Immature natural killer cell (primary cell): ENCODE measurements around the gene BFSP1. TPM values are rescaled to one million over a fixed set of nuclear protein-coding genes. Genes with fewer than 3 reads are reported as not detected.

Source experiments
- DNase-seq, 3 donors: peaks; one replicate each; pipeline ENCODE4 v3.0.0; 2022; ENCODE audit warnings: mixed read lengths in 1 of 3
- H3K27ac Mint-ChIP-seq, 6 donors: one replicate each; pipeline ENCODE4 v1.8.0; 2020; ENCODE audit warnings: mixed read lengths in 6 of 6, mild to moderate bottlenecking in 5 of 6, inconsistent platforms in 4 of 6, moderate library complexity in 3 of 6
- H3K27me3 Mint-ChIP-seq, 3 donors: one replicate each; pipeline ENCODE4 v1.8.0; 2020 to 2021; ENCODE audit warnings: low read depth in 3 of 3, mild to moderate bottlenecking in 3 of 3, mixed read lengths in 3 of 3, moderate library complexity in 3 of 3, inconsistent platforms in 1 of 3
- H3K36me3 Mint-ChIP-seq, 3 donors: one replicate each; pipeline ENCODE4 v1.8.0; 2020; ENCODE audit warnings: mixed read lengths in 3 of 3, inconsistent platforms in 2 of 3, mild to moderate bottlenecking in 2 of 3
- H3K4me1 Mint-ChIP-seq, 2 donors: one replicate each; pipeline ENCODE4 v1.8.0; 2020; ENCODE audit warnings: inconsistent platforms in 2 of 2, mild to moderate bottlenecking in 2 of 2, mixed read lengths in 2 of 2, moderate library complexity in 1 of 2
- H3K4me3 Mint-ChIP-seq, 5 donors: one replicate each; pipeline ENCODE4 v1.8.0; 2020; ENCODE audit warnings: mild to moderate bottlenecking in 5 of 5, mixed read lengths in 5 of 5, inconsistent platforms in 3 of 5, moderate library complexity in 3 of 5
- H3K9me3 Mint-ChIP-seq, 6 donors: one replicate each; pipeline ENCODE4 v1.8.0; 2020; ENCODE audit warnings: mild to moderate bottlenecking in 6 of 6, mixed read lengths in 6 of 6, inconsistent platforms in 4 of 6, moderate library complexity in 3 of 6
- polyA plus RNA-seq, 3 donors: library from polyadenylated mRNA; unstranded; fragments of 300-500 nt; fragmentation: Illumina TruSeq; gene quantifications; one replicate each; pipeline ENCODE4 v1.2.3, GENCODE V29; 2021

The BFSP1 gene
- 1 to 10 TPM; 4.8 to 6.6 (median 5.8) TPM for polyA plus RNA-seq

DNA sequence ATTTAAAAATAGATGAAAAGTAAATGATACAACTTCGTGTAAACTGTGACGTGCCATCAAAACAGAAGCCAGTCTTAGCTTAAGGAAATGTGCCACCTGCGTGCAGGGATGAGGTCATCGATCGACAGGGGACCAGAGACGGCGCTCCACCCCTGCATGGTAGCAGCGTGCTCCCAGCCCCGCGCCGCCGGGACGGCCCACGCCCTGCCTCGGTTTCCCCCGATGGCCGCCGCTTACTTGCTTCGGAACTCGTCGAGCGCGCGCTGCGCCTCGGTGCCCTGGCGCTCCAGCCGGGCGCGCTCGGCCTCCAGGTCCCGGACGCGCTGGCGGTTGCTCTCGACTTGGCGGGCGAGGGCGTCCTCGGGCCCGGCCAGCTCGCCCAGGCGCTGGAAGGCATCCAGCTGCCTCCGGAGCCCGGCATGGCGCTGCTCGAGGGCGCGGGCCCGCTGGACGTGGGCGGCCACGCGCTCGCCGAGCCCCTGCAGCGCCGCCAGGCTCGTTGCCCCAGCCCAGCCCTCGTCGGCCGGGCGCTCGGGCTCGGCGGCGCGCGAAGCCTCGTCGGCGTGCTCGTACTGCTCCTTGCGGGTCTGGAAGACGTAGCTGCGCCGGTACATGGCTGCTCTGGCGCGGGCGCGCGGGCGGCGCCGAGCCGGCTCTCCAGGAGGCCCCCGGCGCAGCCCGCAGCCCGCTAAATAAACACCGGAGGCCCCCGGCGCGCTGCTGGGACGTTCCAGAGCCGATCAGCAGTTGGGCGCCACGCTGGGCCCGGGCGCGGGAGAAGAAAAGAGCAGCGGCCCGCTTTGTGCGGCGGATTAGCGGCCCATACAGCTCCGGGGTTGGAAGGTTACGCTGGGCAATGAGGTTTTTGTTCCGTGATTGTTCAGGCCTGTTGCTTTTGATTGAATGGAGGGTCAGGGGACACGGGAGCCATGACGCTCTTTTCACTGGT, at the start of gene BFSP1:
TSS of gene BFSP1 (minus strand) at position 664 of the 949 bp plus-strand sequence. CDS start at position 614, 50 bp downstream.
- Mint-ChIP-seq H3K27me3 (peaks cover 2 to 8% (median 4%) of the 10 kb centered on the region in 3 donors), H3K36me3 (no peaks in the 10 kb centered on the region), H3K9me3 (no peaks in the 10 kb centered on the region), H3K4me1 (peaks cover 34 to 40% of the 10 kb centered on the region in 2 donors), H3K27ac (peak within 1 kb of the TSS; percentile 74 to 97 (median 90)), H3K4me3 (peak within 1 kb of the TSS; percentile 91 to 99 (median 95))
- DNase-seq, result peak; percentile 43 to 68 (median 58)

DNA sequence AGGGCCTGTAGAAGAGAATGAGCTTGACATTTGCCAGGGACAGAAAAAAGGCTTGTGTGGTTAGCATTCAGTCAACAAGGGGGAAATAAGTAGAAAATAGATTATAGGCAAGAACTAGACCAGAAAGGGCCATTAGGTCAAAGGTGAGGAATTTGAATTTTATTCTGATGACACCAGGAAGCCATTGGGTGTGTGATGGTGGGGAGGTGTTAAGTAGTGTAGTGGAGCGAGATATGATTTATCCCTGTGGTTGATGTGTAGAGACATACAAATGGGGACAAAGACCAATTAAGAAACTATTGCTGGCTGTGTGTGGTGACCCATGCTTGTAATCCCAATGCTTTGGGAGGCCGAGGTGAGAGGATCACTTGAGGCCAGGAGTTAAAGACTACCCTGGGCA, 49.7 kb upstream of the BFSP1 start:
- Mint-ChIP-seq H3K36me3 (no peaks in the 10 kb centered on the region), H3K27ac (peak overlapping the region; percentile 75 to 87 (median 82)), H3K4me1 (peaks cover 31 to 56% of the 10 kb centered on the region in 2 donors), H3K4me3 (peak overlapping the region; percentile 36 to 60 (median 58)), H3K9me3 (no peaks in the 10 kb centered on the region), H3K27me3 (peaks cover 0 to 5% (median 2%) of the 10 kb centered on the region in 3 donors)
- DNase-seq, result peak; percentile 49 to 61 (median 53)

DNA sequence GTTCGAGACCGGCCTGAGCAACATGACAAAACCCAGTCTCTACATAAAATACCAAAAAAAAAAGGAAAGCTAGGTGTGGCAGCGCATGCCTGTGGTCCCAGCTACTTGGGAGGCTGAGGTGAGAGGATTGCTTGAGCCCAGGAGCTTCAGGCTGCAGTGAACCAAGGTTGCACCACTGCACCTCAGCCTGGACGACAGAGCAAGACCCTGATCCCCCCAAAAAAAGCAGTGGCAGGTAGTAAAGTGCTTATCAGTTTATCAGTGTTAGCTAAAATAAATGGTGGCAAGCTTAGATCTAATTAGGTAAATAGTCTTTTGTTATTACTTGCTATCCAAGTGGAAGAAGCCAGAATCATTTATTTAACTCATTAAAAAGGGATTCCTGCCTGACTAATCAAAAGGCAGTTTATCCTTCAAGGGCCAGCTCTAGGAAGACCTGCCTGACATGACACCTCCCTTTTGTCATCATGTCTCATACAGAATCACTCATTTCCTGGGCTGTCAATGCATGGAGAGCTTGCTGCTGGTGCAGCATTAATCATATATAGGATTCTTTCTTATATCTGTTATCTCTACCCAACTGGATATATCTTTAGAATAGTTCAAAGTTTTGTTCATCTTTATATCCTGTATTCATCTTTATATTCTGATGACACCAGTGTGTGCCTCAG, 48.3 kb upstream of the BFSP1 start:
- Mint-ChIP-seq H3K4me3 (peak overlapping the region in 2 of 5 donors; percentile 4 to 6), H3K4me1 (peaks cover 33 to 57% of the 10 kb centered on the region in 2 donors), H3K36me3 (no peaks in the 10 kb centered on the region), H3K9me3 (no peaks in the 10 kb centered on the region), H3K27me3 (peaks cover 0 to 5% (median 2%) of the 10 kb centered on the region in 3 donors), H3K27ac (peak overlapping the region in 4 of 6 donors; percentile 68 to 79 (median 70))
- no peak for DNase-seq

- H3K27ac Mint-ChIP-seq, result peak overlapping the region in 1 of 6 donors; percentile 40
- peaks cover 41 to 64% of the 10 kb centered on the region in 2 donors for H3K4me1 Mint-ChIP-seq
- no peaks in the 10 kb centered on the region for H3K9me3 Mint-ChIP-seq
Observed at GRCh38 chr20:17576215-17576614, 45.0 kb upstream of the BFSP1 start.

DNA sequence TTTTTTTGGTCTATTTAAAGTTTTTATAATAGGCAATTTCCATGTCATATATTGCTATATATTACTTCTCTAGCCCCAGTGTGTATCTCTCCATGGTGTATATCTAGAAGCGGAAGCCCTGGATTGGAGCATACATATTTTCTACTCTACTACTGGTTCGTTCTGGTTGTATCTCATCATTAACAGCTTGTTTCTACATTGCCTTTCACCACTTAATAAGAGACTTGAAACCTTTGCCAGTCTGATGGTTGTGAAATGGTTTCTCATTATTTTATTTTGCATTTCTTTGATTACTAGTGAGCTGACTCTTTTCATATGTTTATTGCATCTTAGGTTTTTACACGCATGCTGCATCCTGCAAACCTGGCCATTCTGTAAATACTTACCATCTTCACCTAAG, 42.3 kb upstream of the BFSP1 start:
- Mint-ChIP-seq H3K4me3 (peak overlapping the region in 1 of 5 donors; percentile 7), H3K36me3 (no peaks in the 10 kb centered on the region), H3K9me3 (no peaks in the 10 kb centered on the region), H3K27me3 (peaks cover 5 to 15% (median 8%) of the 10 kb centered on the region in 3 donors), H3K4me1 (peaks cover 32 to 52% of the 10 kb centered on the region in 2 donors), H3K27ac (peak overlapping the region in 2 of 6 donors; percentile 6 to 63)
- no peak for DNase-seq

More at GRCh38 chr20:17576215-17576614, 45.0 kb upstream of the BFSP1 start:
- Mint-ChIP-seq H3K36me3 (no peaks in the 10 kb centered on the region), H3K27me3 (peaks cover 0 to 3% (median 2%) of the 10 kb centered on the region in 3 donors), H3K4me3 (no peak overlapping the region)
- no peak for DNase-seq

GRCh38 chr20:17572034-17572638, 41.0 kb upstream of the BFSP1 start:
- Mint-ChIP-seq H3K4me1 (peaks cover 32 to 54% of the 10 kb centered on the region in 2 donors), H3K9me3 (no peaks in the 10 kb centered on the region), H3K36me3 (no peaks in the 10 kb centered on the region), H3K4me3 (peak overlapping the region in 4 of 5 donors; percentile 2 to 70 (median 38)), H3K27ac (peak overlapping the region in 4 of 6 donors; percentile 43 to 95 (median 62)), H3K27me3 (peaks cover 5 to 21% (median 8%) of the 10 kb centered on the region in 3 donors)
- no peak for DNase-seq

DNA sequence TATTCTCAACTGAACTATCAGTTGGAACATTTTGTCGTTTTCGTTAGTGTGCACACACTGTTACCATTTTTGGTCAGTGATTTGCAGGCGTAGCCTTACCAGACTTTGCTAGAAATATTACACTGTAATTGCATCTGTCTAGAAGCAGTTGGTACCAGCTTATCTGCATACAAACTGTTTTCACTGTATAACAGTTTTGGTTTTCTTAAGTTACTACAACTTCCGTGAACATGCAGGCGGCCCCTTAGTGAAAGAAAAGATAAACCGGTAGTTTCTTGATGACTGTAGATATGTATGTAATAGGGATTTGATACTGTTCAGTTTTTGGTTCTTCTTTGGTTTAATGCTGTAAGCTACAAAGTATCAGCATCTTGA, 40.0 kb upstream of the BFSP1 start:
- Mint-ChIP-seq H3K27me3 (peaks cover 7 to 21% (median 8%) of the 10 kb centered on the region in 3 donors), H3K36me3 (peaks cover 0 to 2% (median 0%) of the 10 kb centered on the region in 3 donors), H3K27ac (peak overlapping the region; percentile 93 to 98 (median 95)), H3K9me3 (no peaks in the 10 kb centered on the region), H3K4me1 (peaks cover 31 to 51% of the 10 kb centered on the region in 2 donors), H3K4me3 (peak overlapping the region; percentile 92 to 97 (median 94))
- DNase-seq, result peak; percentile 24 to 51 (median 30)

- peak overlapping the region; percentile 93 to 98 (median 95) for H3K27ac Mint-ChIP-seq
- peaks cover 7 to 21% (median 8%) of the 10 kb centered on the region in 3 donors for H3K27me3 Mint-ChIP-seq
- H3K9me3 Mint-ChIP-seq, result no peaks in the 10 kb centered on the region
- peaks cover 0 to 4% (median 0%) of the 10 kb centered on the region in 3 donors for H3K36me3 Mint-ChIP-seq
- DNase-seq, result peak in 1 of 3 donors; percentile 30
- peaks cover 29 to 46% of the 10 kb centered on the region in 2 donors for H3K4me1 Mint-ChIP-seq
- H3K4me3 Mint-ChIP-seq, result peak overlapping the region; percentile 92 to 97 (median 94)
Observed at GRCh38 chr20:17570347-17571152, 39.4 kb upstream of the BFSP1 start.

DNA sequence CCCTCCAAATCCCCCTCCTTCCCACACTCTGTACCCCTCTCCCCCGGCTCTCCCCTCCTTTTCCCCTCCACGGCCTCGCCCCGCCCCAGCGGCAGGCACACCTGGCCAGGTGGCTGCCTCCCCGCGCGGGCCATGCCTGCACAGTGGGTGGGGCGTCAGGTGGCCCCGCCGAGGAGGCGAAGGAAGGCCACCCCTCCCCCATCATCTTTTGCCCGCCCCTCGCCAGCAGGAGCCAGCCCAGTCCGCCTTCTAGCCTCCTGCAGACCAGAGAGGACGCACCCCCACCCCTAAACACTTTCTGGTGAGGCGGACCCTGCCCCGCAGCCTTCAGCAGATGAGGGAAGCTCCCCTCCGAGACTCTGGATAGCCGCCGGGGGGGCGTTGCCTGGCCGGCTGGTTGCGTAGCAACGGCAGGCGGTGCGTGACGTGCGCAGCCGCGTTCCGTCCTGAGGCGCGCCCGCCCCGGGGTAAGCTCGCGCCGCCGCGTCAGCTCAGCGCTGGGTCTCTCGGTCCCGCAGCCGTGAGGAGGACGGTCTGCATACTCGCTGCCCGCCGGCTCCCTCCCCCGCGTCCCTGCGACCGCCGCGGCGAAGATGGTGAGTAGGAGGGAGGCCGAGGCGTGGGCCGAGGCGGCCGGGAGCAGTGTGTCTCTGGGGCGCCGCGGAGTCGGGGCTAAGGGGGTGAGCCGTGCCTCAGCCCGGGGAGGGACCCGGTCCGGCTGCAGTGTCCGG, 38.6 kb upstream of the BFSP1 start, which contains the start of gene DSTN:
TSS of gene DSTN (plus strand) at position 460 of the 731 bp plus-strand sequence. CDS start at position 594, 134 bp downstream.
- peaks cover 0 to 8% (median 0%) of the 10 kb centered on the region in 3 donors for H3K36me3 Mint-ChIP-seq
- H3K4me1 Mint-ChIP-seq, result peaks cover 29 to 40% of the 10 kb centered on the region in 2 donors
- H3K27ac Mint-ChIP-seq, result peak within 1 kb of the TSS; percentile 95 to 98 (median 96)
- peak; percentile 91 to 92 (median 91) for DNase-seq
- peaks cover 8 to 21% (median 9%) of the 10 kb centered on the region in 3 donors for H3K27me3 Mint-ChIP-seq
- H3K4me3 Mint-ChIP-seq, result peak within 1 kb of the TSS; percentile 92 to 97 (median 94)
- H3K9me3 Mint-ChIP-seq, result no peaks in the 10 kb centered on the region

DNA sequence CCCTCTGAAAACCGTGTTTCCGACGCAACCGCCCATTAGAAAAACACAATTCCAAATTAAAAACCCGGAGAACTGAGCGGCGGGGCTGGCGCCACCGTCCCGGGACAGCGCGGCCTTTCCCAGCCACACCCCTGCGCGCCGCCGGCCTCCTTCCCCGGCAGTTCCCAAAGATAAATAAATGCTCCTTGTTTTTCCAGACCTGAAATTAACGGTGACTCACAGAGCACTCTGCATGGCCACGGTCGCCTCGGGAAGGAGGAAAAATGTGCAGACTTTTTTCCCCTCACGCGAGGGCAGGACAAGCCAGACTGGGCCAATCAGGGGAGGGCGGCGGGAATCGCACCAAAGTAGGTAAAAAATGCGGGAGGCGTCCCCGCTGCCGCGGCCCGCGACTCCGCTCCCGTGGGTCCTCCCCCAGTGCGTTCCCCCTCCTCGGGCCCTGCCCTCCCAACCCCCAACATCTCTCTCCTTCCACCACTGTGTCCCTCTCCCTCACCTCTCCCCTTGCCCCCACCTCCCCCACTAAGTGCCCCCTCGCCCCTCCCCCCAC, 37.9 kb upstream of the BFSP1 start:
- peaks cover 29 to 40% of the 10 kb centered on the region in 2 donors for H3K4me1 Mint-ChIP-seq
- H3K27me3 Mint-ChIP-seq, result peaks cover 8 to 21% (median 9%) of the 10 kb centered on the region in 3 donors
- H3K27ac Mint-ChIP-seq, result peak overlapping the region in 4 of 6 donors; percentile 12 to 81 (median 68)
- peak overlapping the region; percentile 72 to 94 (median 77) for H3K4me3 Mint-ChIP-seq
- H3K9me3 Mint-ChIP-seq, result no peaks in the 10 kb centered on the region
- DNase-seq, result peak; percentile 14 to 24 (median 14)
- H3K36me3 Mint-ChIP-seq, result peaks cover 0 to 8% (median 0%) of the 10 kb centered on the region in 3 donors

DNA sequence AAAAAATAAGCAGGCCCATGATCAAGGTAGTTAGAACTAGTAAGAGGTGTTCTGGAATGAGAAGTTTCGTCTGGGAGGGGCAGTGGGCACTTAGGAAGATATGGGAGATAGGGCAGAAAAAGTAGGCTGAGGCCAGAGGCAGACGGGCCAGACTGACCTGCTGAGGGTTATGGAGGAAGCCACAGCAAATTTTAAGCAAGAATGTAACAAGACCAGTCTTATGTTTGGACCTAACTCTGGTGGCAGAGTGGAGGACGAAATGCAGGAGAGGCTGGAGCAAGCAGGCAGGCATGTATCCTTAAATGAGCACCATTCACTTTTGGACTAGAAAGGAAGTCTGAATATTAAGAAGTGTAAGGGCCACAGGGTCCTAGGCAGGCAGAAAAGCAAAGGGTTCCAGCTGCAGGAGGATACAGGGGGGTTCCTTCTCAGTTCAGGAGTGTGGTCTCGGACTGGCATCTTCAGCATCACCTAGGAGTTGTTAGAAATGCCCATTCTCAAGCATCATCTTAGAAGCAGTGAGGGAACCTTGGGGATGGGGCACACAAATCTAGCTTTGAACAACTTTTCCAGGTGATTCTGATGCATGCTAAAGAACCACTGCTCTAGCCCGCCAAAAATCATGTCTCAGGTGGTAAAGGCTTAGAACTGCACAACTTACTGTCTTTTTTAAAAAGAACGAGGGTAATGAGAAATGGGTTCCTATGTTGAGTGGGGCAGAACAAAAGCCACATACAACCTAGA, 37.0 kb upstream of the BFSP1 start:
- Mint-ChIP-seq H3K4me1 (peaks cover 27 to 35% of the 10 kb centered on the region in 2 donors), H3K9me3 (no peaks in the 10 kb centered on the region), H3K4me3 (peak overlapping the region; percentile 45 to 94 (median 72)), H3K27me3 (peaks cover 9 to 21% (median 9%) of the 10 kb centered on the region in 3 donors), H3K36me3 (peaks cover 0 to 8% (median 0%) of the 10 kb centered on the region in 3 donors), H3K27ac (peak overlapping the region; percentile 12 to 74 (median 36))
- no peak for DNase-seq
